ENCODE results near the gene FNDC10.

FNDC10 gene

GRCh38 chr1:1605034-1605591 is 5.2 kb upstream of the FNDC10 start:
- TF ChIP-seq ZFX (IDR thresholded peaks at IDR 0.05; ENCODE audit: borderline replicate concordance) (no peak), CTCF (IDR thresholded peaks at IDR 0.05) (no peak)
- H3K27ac ChIP-seq: no peak overlapping the region

- no peak for TF ChIP-seq ZFX (IDR thresholded peaks at IDR 0.05; ENCODE audit: borderline replicate concordance)
- no peak for TF ChIP-seq CTCF (IDR thresholded peaks at IDR 0.05)
- no peak overlapping the region for H3K27ac ChIP-seq
Observed at GRCh38 chr1:1604374-1605033, 4.6 kb upstream of the FNDC10 start.

- no peak overlapping the region for H3K27ac ChIP-seq
- no peak for TF ChIP-seq CTCF (IDR thresholded peaks at IDR 0.05)
- TF ChIP-seq ZFX (IDR thresholded peaks at IDR 0.05; ENCODE audit: borderline replicate concordance): no peak
Observed at GRCh38 chr1:1603671-1604373, 3.9 kb upstream of the FNDC10 start.

GRCh38 chr1:1602968-1603506 is 3.1 kb upstream of the FNDC10 start:
- no peak for TF ChIP-seq ZFX (IDR thresholded peaks at IDR 0.05; ENCODE audit: borderline replicate concordance)
- TF ChIP-seq CTCF (IDR thresholded peaks at IDR 0.05): no peak

GRCh38 chr1:1602304-1602967 is 2.5 kb upstream of the FNDC10 start:
- no peak for TF ChIP-seq ZFX (IDR thresholded peaks at IDR 0.05; ENCODE audit: borderline replicate concordance)
- no peak overlapping the region for H3K27ac ChIP-seq

More at GRCh38 chr1:1602968-1603506, 3.1 kb upstream of the FNDC10 start:
- no peak overlapping the region for H3K27ac ChIP-seq

GRCh38 chr1:1601564-1602303 is 1.8 kb upstream of the FNDC10 start:
- H3K27ac ChIP-seq: no peak overlapping the region
- TF ChIP-seq CTCF (IDR thresholded peaks at IDR 0.05) (no peak), ZFX (IDR thresholded peaks at IDR 0.05; ENCODE audit: borderline replicate concordance) (no peak)

Measured in 22Rv1 (cell line).